NOMO-1 treated with dmso at 0.1 percent for 144 hours (cell line): ENCODE data around the gene HAUS3.
A peak's percentile ranks its signal among the peaks of the same experiment; 100 is the strongest.
"Not testable (repeated sequence)": the region's sequence is repeated elsewhere in the genome, so short reads cannot be mapped to it uniquely, and the experiment has no call there.

ENCODE experiments used
- DNase-seq: peaks from one replicate; lab custom pipeline; 2025; ENCODE audit not compliant: unreplicated experiment; lab: John Stamatoyannopoulos, UW

The HAUS3 gene

DNA sequence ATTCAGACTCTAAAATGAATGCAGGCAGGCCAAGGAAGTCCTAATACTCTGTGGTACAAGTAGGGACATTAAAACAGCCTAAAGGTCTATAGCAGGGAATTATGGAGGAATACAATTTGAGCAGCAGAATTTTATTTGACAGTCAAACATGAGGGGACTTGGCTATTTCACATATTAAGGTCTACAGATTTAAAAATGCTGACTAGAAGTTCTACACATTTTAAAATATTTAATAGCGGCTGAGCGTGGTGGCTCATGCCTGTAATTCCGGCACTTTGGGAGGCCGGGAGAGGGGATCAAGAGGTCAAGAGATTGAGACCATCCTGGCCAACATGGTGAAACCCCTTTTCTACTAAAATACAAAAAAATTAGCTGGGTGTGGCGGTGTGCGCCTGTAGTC lies 10.8 kb downstream of the HAUS3 start:
- DNase-seq = no peak

DNA sequence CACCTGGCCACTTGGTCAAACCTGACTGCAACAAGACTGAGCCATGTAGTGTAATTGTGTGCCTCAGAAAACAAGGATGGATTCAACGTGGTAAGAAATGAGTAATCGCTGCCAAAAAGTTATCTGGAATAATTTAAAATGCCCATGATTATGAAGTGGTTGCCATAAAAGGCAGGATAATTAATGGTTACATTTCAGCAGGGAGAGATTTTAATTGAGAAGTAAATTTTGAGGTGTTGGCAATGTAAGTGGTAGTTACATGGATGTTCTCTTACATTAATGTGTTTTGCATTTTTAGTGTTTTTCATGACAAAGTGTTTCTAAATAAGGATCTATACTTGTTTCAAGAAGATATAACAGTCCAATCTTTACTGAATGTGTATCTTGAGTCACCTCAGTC lies 15.7 kb downstream of the HAUS3 start:
- no peak for DNase-seq

DNA sequence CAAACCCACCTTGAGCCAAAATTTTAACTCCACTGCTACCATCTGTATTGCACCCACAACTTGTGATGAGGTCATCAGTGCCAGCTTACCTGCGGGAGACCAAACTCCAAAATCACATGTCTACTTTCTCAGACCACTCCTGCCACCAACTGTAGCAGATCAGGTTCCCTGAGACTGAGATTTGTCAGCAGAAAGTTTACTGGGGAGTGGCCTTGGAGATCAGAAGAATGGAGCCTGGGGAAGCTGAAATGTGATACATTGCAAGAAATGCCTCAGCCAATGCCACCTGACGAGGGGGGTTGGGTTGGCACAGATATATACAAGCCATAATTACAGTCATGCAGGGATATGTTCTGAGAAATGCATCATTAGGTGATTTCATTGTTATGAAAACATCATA lies 19.1 kb downstream of the HAUS3 start:
- no peak for DNase-seq

DNA sequence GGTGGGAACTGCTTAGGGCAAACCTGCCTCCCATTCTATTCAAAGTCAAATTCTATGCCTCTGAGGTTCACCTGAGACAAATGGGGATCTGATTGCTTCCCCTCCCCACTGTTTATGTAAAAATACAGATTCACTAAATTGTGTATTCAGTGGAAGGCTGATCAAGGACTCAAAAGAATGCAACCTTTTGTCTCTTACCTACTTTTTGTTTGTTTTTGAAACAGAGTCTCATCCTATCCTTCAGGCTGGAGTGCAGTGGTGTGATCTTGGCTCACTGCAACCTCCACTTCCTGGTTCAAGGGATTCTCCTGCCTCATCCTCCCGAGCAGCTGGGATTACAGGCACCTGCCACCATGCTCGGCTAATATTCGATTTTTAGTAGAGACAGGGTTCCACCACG lies 20.5 kb downstream of the HAUS3 start:
- not testable (repeated sequence) for DNase-seq

DNA sequence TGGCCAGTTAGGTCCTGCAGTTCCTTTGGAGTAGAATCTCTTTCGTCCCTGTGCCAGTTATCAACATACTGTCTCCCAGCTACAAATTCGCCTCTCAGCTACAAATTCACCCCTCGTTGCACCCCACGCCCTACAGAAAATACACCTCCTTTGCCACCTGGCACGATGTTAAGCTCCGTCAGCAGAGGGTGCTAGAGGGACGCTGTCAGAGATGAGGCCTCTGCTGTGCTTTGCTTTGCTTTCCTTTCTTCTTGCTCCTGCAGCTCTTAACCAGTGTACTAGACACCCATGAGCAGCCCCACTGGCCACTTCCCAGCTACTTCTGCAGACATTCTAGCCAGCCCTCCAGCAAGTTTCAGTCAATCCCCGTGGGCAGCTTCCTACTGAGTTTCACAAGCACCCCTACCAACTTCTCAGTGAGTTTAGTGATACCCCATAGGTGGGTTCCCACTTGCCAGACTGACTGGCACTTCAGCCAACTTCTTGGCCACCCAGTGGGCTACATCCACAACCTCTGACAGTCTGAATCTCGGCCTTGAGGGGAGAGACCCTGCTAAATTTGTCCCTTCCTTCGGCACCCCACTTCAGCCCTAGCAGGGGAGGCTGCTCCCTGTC lies 21.8 kb downstream of the HAUS3 start:
- peak; percentile 48 for DNase-seq

DNA sequence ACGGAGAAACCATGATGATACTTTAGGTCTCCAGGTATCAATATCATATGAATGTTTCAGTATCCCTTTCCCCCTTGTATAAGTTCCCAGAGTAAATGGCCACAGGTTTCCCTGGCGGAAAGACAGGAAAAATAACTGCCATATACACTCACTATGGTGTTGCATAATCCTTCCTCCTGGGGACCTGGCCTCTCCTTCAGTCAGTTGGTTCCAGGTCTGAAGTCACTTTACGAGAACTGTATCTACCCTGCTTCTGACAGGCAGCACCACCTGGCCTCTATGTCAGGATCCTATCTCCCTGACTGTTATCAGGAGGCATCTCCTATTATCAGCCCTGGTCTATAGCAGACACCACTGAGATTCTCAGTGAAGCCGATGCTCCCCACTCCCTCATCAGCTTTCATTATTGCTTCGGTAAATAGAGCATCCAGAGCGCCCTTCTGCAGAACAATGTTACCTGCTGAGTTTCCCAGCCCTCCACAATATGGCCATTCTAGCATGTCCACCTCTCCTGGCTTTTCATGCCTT lies 22.6 kb downstream of the HAUS3 start:
- DNase-seq = no peak

DNA sequence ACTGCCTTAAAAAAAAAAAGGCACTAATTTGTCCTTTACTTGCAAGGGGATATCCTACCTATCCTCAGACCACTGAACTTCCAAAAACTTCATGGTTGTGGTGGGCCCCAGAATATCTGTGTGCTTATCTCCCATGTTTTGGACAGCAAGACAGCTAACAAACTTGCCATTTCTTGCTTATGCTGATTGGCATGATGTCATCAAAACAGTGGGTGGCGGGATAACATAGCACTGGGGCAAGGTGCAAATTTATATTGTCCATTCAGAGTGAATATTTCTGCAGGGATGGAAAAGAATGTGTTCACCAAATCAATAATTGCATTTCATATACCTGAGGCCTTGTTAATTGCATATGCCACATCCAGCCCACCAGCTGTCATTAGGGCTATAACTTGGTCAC lies 23.5 kb downstream of the HAUS3 start:
- no peak for DNase-seq

DNA sequence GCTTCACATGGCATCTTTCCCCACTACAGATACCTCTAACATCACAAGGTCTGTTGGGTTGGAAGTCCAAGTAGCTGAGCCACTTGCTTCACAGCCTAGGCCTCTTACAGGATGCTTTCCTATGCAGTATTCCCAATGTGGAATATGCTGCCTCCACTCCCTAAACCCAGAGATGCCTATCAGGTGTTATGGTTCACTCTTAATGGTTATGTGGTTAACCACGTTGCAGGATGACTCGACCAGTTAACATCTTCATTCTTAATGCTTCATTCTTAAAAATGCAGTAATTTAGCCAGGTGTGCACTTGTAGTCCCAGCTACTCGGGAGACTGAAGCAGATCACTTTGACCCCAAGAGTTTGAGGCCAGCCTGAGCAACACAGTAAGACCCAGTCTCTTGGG lies 24.2 kb downstream of the HAUS3 start:
- DNase-seq = no peak

DNA sequence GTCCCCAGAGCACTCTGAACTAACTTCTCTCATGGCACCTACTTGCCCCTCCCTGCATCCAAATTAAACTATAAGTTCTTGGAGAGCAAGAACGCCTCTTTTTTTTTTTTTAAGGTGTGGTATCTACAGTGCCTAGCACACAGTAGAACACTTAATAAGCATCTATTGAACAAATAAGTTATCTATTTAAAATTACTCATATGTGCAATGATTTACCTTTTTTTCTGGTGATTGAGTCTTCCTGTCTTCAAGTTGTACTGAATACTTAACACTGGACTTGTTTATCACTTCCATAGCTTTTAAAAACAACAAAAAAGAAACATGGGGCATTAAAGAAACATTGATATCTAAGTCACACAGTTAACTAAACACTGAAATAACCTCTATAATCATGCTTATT lies 29.1 kb downstream of the HAUS3 start:
- no peak for DNase-seq

DNA sequence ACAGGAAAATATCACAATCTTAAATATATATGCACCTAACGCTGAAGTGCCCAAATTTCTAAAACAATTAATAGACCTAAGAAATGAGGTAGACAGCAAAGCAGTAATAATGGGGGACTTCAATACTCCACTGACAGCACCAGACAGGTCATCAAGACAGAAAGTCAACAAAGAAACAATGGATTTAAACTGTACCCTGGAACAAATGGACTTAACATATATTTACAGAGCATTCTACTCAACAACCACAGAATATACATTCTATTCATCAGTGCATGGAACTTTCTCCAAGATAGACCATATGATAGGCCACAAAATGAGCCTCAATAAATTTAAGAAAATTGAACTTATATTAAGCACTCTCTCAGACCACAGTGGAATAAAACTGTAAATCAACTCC lies 39.1 kb downstream of the HAUS3 start:
- not testable (repeated sequence) for DNase-seq

DNA sequence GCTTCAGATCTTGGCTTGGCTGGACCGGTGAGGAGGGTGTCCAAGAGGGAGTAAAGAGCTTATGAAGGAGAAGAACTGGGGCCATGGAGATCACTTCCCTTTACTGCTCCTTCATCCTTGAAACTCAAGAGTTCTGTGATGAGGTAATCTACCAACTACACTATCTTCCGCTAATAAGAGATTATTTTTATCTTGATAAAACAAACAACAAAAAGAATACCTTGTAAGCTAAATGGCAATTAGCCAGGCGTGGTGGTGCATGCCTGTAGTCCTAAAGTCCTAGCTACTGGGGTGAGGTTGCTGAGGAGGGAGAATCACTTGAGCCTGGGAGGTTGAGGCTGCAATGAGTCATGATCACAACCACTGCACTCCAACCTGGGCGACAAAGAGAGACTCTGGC lies 47.4 kb downstream of the HAUS3 start:
- no peak for DNase-seq

DNA sequence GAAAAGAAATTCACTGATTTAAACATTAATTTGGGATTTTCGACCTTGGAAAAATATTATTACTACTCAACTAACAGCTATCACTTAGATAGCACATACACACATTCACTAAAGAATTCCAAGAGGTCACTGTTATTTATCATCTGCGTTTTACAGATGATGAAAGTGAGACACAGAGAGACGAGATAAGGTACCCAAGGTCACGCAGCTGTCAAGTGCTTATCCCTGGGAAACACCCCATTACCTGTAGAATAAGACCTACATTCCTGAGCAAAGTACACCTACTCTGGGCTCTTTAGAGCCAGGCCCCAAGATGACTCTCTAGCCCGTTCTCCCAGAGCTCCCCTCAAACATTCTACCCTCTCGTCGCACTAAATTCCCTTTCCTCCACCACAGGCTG lies 48.6 kb downstream of the HAUS3 start:
- DNase-seq = no peak

DNA sequence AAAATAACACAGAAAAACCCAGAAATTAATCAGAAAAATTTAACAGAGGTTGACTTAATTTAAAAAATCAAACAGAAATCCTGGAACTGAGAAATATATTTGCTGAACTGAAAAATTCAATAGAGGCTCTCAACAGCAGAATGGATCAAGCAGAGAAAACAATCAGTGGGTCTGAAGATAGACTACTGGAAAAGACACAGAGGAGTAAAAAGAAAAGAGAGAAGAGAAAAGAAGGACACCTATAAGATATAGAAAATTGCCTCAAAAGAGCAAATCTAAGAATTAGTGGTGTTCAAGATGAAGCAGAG lies 55.1 kb downstream of the HAUS3 start:
- DNase-seq = no peak

DNA sequence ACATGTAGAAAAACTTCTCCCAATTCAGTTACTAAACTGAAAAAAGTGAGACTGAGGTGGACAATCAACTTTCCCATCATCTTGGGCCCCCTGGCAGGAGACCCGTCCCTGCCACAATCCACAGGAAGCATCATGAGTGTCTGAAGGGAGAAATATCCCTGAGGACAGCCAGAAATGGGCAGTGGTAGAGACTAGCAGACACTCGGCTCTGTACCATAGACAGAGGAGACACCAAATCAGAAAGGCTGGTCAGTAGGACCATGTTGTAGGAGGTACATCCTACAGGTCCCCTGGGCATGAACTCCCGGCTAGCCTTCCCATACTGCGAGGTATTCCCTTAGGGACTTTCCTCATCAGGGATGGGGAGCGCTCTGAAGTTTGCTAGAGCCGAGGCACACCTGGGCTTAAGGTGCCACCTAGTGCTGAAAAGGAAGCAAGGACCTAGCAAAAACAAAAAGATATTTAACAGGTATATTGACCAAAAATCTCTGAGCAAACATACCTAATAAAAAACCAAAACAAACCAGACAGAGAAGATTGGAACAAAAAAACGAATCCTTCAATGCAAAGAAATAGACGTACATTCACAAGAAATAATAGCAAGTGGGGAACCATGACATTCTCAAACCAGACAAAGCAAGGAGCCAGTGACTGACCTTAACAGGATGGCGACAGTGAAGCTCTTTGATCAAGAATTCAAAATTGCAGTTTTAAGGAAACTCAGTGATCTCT lies 55.6 kb downstream of the HAUS3 start:
- no peak for DNase-seq

DNA sequence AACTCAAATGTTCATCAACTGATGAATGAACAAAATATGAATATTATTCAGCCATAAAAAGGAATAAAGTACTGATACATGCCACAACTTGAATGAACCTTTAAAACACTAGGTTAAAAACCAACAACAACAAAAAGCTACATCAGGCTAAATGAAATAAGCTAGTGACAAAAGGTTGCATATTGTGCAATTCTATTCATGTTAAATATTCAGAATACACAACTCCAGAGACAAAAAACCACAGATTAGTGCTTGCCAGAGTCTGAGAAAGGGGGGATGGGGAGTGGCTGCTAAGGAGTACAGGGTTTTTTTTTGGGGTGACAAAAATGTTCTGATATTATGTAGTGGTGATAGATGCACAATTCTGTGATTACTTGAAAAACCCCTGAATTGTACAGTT lies 58.5 kb downstream of the HAUS3 start:
- DNase-seq = no peak

DNA sequence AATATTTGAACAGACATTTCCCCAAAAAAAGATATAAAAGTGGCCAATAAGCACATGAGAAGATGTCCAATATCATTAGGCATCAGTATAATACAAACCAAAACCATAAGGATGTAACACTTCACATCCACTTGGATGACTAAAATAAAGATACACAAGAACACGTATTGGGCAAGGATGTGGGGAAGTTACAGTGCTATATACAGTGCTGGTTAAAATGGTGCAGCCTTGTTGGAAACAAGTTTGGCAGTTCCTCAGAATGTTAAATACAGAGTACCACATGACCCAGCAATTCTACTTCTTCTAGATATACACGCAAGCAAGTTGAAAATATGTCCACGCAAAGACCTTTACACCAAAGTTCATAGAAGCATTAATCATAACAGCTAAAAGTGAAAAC lies 58.9 kb downstream of the HAUS3 start:
- DNase-seq = peak; percentile 36

DNA sequence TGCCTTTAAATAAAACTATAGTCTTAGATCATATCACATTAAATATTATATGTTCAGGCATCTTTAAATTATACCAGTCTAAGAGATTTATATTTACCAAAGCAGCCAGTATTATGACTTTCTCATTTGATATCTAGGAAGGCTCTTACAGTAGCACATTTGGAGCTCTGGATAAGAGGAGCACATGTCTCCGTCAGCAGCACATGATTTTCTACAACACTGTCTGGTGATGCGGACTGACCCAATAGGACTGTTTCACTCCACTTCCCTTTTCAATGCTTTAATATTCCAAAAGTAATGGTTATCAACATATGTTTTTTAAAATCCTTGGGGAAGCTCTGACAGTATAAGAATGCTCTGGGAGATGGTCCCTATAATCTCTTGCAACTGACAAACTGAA lies 61.5 kb downstream of the HAUS3 start:
- no peak for DNase-seq

DNA sequence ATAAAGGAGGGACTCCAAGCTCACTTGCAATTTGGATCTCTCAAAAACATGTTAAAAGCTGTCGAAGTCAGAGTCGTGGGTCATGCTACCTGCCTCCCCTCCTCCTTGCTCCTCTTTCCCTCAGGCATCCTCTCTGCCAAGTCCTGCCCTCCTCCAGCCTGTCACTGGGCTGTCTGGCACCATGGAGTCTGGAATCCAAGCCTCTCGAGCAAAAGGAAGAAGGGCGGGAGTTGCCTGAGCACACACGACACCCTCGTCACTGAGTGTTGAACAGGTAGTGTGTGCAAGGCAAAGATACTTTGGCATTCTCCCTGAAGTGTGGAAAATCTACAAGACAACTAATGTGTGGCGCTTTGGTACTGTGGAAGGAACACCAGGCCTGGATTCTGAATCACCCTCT lies 62.2 kb downstream of the HAUS3 start:
- DNase-seq = no peak

DNA sequence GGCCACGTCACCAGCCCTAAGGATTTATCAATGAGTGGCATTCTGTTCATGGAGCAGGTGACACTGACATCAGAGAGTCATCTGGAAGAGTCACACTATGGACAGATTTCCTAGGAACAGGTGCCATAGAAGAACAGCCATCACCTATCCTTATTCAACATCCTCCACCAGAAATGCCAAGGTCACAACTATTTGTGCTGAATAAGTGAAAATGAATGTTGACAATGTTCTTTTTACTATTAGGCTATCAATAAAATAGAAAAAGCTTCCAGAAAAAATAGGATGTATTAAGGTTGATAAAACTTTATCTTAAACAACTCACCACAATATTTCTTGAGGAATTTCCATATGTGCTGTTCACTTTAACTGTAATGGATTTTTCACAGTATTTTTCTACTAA lies 62.9 kb downstream of the HAUS3 start:
- no peak for DNase-seq
